NCI-H345 (cell line): ENCODE measurements around the gene PDPR.
"Not testable (repeated sequence)": the region's sequence is repeated elsewhere in the genome, so short reads cannot be mapped to it uniquely, and the experiment has no call there.

Source experiments
- DNase-seq: peaks from one replicate; lab custom pipeline; 2025; lab: John Stamatoyannopoulos, UW

Gene PDPR

GRCh38 chr16:70162041-70162451 lies 47.9 kb downstream of the PDPR start:
- no peak for DNase-seq

DNA sequence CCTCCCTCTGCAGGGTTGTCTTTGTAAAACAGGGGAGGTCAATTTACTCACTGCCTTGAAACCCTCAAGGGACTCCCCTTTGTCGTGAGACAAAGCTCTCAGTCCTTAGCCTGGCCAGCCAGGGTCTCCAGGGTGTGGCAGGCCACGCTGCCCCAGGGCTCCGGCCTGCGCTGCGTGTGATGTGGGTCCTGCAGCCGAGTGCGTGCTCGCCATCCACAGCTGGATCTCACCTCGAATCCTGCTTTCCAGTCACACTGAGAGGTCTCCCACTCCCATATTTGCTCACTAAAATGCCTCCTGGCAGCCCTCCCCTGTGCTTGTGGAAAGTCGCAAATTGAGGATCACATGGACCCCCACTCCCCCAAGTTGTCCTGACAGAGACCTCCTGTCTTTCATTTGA lies 49.5 kb downstream of the PDPR start:
- no peak for DNase-seq

GRCh38 chr16:70166688-70167087 lies 52.6 kb downstream of the PDPR start:
- not testable (repeated sequence) for DNase-seq

DNA sequence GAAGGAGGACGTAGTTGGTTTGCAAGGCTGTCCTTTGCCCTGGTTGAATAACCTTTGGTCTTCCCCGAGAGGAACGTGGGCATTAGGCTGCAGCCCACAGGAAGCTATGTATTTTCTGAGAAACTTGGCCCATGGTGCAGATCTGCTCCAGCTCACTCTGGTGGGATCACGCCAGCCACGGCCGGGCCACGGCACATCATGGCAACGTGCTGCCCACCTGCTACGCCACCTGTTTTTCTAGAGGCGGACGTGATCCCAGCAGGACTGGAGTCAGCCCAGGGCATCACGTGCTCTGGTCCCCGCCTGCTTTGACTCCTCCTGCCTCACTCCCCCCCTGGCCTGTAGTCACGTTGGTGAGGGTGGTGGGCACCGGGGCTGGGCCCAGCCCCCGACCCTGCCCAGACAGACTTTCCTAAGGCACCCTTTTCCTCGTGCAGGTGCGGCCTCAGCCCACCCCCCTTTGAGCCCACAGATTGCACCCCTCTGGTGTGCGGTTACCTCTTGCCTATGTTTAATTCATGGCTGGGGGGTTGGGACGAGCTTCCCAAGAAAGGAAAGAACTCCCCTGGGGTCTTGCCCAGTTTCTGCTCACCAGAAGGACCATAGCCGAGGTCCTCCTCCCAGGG lies 59.2 kb downstream of the PDPR start, which contains the start of gene CLEC18C:
Gene CLEC18C (plus strand): TSS at position 576 of the 626 bp plus-strand sequence. CDS start 492 bp downstream, outside the sequence.
- DNase-seq = not testable (repeated sequence)

DNA sequence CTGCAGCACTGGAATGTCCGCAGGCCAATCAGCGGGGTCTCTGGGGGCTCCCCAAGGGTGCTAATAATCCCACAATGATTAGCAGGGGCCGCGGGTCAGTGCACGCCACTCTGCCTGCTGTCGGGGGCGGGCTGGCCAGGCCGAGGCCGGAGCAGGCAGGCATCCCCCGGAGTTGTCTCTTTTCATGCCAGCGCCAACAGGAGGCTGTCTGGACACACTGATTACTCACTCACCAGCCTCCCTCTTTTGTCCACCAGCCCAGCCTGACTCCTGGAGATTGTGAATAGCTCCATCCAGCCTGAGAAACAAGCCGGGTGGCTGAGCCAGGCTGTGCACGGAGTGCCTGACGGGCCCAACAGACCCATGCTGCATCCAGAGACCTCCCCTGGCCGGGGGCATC lies 59.8 kb downstream of the PDPR start:
- not testable (repeated sequence) for DNase-seq

- DNase-seq = not testable (repeated sequence)
Observed at GRCh38 chr16:70174387-70174932, 60.3 kb downstream of the PDPR start.

DNA sequence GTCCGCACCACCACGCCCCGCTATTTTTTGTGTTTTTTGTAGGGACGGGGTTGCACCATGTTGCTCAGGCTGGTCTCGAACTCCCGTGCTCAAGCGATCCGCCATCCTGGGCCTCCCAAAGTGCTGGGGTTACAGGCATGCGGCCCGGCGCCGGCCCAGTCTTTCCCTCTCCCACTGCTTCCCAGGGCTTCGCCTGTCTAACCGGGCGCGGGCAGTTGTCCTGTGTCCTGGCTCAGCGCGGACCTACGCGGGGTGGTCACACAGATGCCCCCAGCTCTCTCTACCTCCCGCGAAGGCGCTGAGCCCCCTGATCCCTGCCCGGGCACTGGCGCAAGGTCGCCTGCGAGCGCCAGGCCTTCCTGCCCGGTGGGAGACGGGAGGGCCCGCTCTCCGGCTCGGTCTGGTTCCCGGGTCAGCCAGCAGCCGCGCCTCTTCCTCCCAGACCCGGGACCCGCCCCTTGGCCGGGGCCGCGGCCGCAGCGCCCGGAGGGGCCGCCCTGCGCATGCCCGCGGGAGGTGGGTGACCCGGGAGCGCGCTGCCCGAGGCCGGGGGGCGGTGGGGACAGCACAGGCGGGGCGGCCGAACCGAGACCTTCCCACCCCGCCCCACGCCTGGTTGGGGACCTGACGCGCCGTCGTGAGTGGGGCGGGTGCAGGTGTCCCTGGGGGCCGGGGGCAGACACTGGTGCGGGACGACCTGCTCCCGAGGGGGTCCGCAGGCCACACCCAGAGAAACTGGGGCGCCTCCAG lies 73.9 kb downstream of the PDPR start:
- DNase-seq = not testable (repeated sequence)

- not testable (repeated sequence) for DNase-seq
Observed at GRCh38 chr16:70188608-70188915, 74.4 kb downstream of the PDPR start.

DNA sequence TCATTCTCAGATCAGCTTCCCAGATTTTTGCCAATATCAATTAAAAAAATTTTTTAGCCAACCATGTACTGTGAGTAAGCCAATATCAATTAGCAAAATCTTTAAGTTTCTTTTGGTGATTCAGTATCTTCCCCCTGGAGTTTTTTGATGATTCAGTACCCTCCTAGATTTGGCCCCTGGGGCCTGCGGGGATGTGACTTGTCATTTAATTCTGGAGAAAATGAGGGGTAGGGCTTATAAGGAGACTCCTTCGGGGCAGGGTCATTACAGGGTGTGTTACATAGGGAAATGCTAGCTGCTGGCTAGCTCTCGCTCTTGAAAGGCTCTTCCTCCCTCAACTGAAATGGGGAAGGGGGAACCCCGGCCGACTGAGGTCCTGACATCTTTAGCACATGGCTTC lies 76.4 kb downstream of the PDPR start:
- not testable (repeated sequence) for DNase-seq

DNA sequence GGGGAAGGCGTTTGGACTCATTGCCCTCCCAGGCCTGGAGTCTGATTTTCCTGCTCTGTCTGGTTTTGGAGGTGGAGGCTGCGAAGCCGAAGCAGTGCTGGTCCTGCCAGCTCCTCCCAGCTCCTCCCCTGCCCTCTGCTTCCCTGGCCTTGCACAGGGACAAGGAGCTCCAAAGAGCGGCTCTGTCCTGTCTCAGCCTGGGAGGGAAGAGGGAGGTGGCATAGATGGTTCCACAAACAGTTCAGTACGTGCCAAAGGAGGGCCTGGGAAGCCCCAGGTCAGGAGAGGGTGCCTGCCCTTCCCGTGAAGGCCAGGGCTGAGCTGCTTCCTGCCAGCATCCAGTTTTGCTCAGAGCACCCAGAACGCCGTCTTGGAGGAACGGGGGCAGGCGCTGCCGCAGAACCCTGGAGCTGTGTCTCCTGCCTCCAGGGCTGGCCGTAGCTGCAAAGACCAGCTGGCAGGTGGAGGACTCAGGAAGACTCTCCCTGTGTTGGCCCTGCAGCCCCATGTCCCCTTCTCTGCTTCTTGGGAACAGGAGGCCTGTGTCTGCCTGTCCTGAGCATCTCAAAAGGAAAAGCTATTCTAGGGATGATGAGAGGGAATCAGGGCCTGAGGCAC lies 82.7 kb downstream of the PDPR start:
- not testable (repeated sequence) for DNase-seq

GRCh38 chr16:70197611-70198010 lies 83.5 kb downstream of the PDPR start:
- not testable (repeated sequence) for DNase-seq

DNA sequence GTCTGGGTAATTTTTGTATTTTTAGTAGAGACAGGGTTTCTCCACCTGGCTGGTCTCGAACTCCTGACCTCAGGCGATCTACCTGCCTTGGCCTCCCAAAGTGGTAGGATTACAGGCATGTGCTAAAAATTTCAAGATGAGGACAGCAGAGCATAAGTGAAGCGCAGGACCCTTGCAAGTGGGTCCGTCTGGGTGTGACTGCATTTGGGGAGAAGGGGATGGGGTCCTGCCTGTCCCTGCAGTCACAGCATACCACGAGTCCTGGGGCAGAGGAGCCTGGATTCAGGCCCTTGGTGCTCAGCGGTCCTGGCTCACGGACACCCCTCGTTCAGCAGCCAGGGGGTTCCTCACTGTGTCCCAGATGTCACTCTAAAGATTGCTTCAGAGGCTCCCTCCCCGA lies 84.1 kb downstream of the PDPR start:
- DNase-seq = not testable (repeated sequence)

GRCh38 chr16:70198666-70199065 lies 84.5 kb downstream of the PDPR start:
- DNase-seq = not testable (repeated sequence)

GRCh38 chr16:70199170-70199569 lies 85.0 kb downstream of the PDPR start:
- not testable (repeated sequence) for DNase-seq

DNA sequence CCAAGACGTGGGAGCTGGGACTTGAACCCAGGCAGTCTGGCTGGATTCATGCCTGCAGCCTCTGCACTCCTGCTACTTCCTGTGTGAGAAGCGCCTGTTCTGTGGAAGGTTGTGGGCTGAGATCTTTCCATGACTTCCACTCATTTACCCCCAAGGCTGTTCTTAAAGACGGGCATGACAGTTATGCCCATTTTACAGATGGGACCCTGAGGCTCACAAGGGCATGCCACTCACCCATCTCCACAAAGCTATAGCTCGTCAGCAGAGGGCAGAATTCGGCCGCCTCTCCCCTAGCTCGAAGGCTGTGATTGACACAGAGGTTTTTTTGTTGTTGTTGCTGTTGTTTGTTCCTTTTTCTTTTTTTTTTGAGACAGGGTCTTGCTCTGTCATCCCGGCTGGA lies 85.9 kb downstream of the PDPR start:
- not testable (repeated sequence) for DNase-seq

GRCh38 chr16:70203508-70203907 lies 89.4 kb downstream of the PDPR start:
- not testable (repeated sequence) for DNase-seq

GRCh38 chr16:70204010-70204409 lies 89.9 kb downstream of the PDPR start:
- DNase-seq = not testable (repeated sequence)

DNA sequence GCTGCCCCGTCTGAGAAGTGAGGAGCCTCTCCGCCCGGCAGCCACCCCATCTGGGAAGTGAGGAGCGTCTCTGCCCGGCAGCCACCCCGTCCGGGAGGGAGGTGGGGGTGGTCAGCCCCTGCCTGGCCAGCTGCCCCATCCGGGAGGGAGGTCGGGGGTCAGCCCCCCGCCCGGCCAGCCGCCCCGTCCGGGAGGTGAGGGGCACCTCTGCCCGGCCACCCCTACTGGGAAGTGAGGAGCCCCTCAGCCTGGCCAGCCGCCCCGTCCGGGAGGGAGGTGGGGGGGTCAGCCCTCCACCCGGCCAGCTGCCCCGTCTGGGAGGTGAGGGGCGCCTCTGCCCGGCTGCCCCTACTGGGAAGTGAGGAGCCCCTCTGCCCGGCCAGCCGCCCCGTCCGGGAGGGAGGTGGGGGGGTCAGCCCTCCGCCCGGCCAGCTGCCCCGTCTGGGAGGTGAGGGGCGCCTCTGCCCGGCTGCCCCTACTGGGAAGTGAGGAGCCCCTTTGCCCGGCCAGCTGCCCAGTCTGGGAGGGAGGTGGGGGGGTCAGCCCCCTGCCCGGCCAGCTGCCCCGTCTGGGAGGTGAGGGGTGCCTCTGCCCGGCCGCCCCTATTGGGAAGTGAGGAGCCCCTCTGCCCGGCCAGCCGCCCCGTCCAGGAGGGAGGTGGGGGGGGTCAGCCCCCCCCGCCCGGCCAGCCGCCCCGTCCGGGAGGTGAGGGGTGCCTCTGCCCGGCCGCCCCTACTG lies 90.7 kb downstream of the PDPR start:
- not testable (repeated sequence) for DNase-seq

DNA sequence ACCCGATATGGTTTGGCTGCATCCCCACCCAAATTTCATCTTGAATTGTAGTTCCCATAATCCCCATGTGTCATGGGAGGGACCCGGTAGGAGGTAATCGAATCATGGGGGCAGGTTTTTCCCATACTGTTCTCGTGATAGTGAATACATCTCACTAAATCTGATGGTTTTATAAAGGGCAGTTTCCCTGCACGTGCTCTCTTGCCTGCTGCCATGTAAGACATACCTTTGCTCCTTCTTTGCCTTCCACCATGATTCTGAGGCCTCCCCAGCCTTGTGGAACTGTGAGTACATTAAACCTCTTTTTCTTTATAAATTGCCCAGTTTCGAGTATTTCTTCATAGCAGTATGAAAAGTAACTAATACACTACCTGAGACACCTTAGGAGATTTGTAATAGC lies 92.2 kb downstream of the PDPR start:
- DNase-seq = not testable (repeated sequence)
